BJ (cell line): ENCODE measurements around the gene TRPM5. TPM values are rescaled to one million over a fixed set of nuclear protein-coding genes. Genes with fewer than 3 reads are reported as not detected.

Experiments
- CTCF ChIA-PET: fragments of 350-600 bp; formaldehyde crosslinking; extraction: SDS; loops from one replicate; lab custom pipeline; 2021; ENCODE audit warnings: antibody characterized with exemption, inconsistent platforms; lab: Yijun Ruan, JAX
- POLR2A ChIA-PET: fragments of 300-600 bp; sonication (Branson Sonifier 250); formaldehyde crosslinking; extraction: SDS; loops from one replicate; lab custom pipeline; 2021; ENCODE audit warnings: antibody characterized with exemption; lab: Charles Lee
- DNase-seq: peaks from one replicate; pipeline ENCODE4 v3.0.0-alpha.2; 2011; ENCODE audit warnings: low read depth
- H3K27me3 ChIP-seq: 2 replicates; pipeline ENCODE4 v1.6.0; 2011; ENCODE audit warnings: low read length; ENCODE audit not compliant: control insufficient read depth, insufficient read depth
- H3K36me3 ChIP-seq: 2 replicates; pipeline ENCODE4 v1.5.1; 2011; ENCODE audit warnings: low read length; ENCODE audit not compliant: control insufficient read depth, insufficient read depth
- H3K4me3 ChIP-seq: 2 replicates; pipeline ENCODE4 v1.5.1; 2011; ENCODE audit warnings: low read depth, mild to moderate bottlenecking, control low read depth, low read length
- CTCF ChIP-seq: IDR thresholded peaks from 2 replicates; pipeline ENCODE4 v1.5.1; 2011; ENCODE audit warnings: low read depth, mild to moderate bottlenecking, control low read depth, inconsistent platforms, low read length, moderate library complexity; ENCODE audit not compliant: insufficient read depth
- polyA plus RNA-seq: library from polyadenylated mRNA; depleted of rRNA; stranded (reverse); fragments of >200 nt; gene quantifications from 2 replicates; pipeline ENCODE4 v1.2.3, GENCODE V29; 2011

The TRPM5 gene
- polyA plus RNA-seq, 1 experiment = not detected

- H3K4me3 ChIP-seq = no peak overlapping the region
- no peak for TF ChIP-seq CTCF
- no peak for DNase-seq
- ChIA-PET POLR2A (no interaction called here), CTCF (interaction anchor here (0.7 kb wide), 1 partner anchor 32 kb away, joined by 3 read pairs; no protein-coding TSS in a partner anchor)
- peaks cover 4% of the 10 kb centered on the region for H3K27me3 ChIP-seq
- H3K36me3 ChIP-seq = no peaks in the 10 kb centered on the region
These were observed 33.6 kb upstream of the TRPM5 start for GRCh38 chr11:2477936-2478335.

GRCh38 chr11:2477254-2477653 is 32.9 kb upstream of the TRPM5 start:
- TF ChIP-seq CTCF = no peak
- Histone ChIP-seq H3K36me3 (no peaks in the 10 kb centered on the region), H3K27me3 (no peaks in the 10 kb centered on the region), H3K4me3 (no peak overlapping the region)
- POLR2A ChIA-PET = no interaction called here
- CTCF ChIA-PET = no interaction called here
- no peak for DNase-seq

- Histone ChIP-seq H3K36me3 (no peaks in the 10 kb centered on the region), H3K4me3 (no peak overlapping the region), H3K27me3 (no peaks in the 10 kb centered on the region)
- no peak for DNase-seq
- no peak for TF ChIP-seq CTCF
- ChIA-PET CTCF (no interaction called here), POLR2A (no interaction called here)
These were observed 31.0 kb upstream of the TRPM5 start for GRCh38 chr11:2475136-2475918.

GRCh38 chr11:2474059-2474901 is 30.0 kb upstream of the TRPM5 start:
- CTCF ChIA-PET = interaction anchor here (0.6 kb wide), 1 partner anchor 47 kb away, joined by 3 read pairs; no protein-coding TSS in a partner anchor
- POLR2A ChIA-PET = no interaction called here
- no peaks in the 10 kb centered on the region for H3K36me3 ChIP-seq
- DNase-seq = no peak
- TF ChIP-seq CTCF = no peak
- H3K4me3 ChIP-seq = no peak overlapping the region
- H3K27me3 ChIP-seq = no peaks in the 10 kb centered on the region
